Gastroesophageal sphincter (tissue), 4 donors: ENCODE data around the gene ARL17A. TPM values are rescaled to one million over a fixed set of nuclear protein-coding genes. Genes with fewer than 3 reads are reported as not detected.
"Not testable (repeated sequence)": the region's sequence is repeated elsewhere in the genome, so short reads cannot be mapped to it uniquely, and the experiment has no call there.

Source experiments
- ATAC-seq: fragments of 150-250 bp; one replicate; pipeline ENCODE4 v1.9.1; 2016; ENCODE audit warnings: mild to moderate bottlenecking, moderate library complexity
- H3K27ac ChIP-seq, 4 donors: fragments of 200-600 bp; sonication (generic) in 3 of 4; 1 replicate in 3 of 4; 2 replicates in 1 of 4; pipeline ENCODE4 v1.5.1; 2016 to 2019
- H3K27me3 ChIP-seq: fragments of 200-600 bp; sonication (generic); one replicate; pipeline ENCODE4 v1.5.1; 2019
- H3K36me3 ChIP-seq, 2 donors: fragments of 200-600 bp; sonication (generic); one replicate each; pipeline ENCODE4 v1.5.1; 2019; ENCODE audit warnings: control low read depth in 1 of 2
- H3K4me1 ChIP-seq, 3 donors: fragments of 200-600 bp; sonication (generic); 1 replicate in 2 of 3; 2 replicates in 1 of 3; pipeline ENCODE4 v1.5.1; 2016 to 2019; ENCODE audit warnings: control low read depth in 2 of 3
- H3K4me3 ChIP-seq, 2 donors: fragments of 200-600 bp; sonication (generic); one replicate each; pipeline ENCODE4 v1.5.1; 2019; ENCODE audit warnings: mild to moderate bottlenecking in 1 of 2, moderate library complexity in 1 of 2
- H3K9me3 ChIP-seq, 3 donors: fragments of 200-600 bp; sonication (generic); one replicate each; pipeline ENCODE4 v1.5.1; 2017 to 2019; ENCODE audit warnings: control low read depth in 2 of 3
- WGBS, 2 donors: methylation state at CpG; one replicate each; pipeline ENCODE4 v1.1.5; 2018; ENCODE audit warnings: low coverage in 1 of 2; 5-methylcytosine and 5-hydroxymethylcytosine counted together
- total RNA-seq, 4 donors: library from RNA; depleted of rRNA; stranded (reverse); fragments of >200 nt; gene quantifications; one replicate each; pipeline ENCODE4 v1.1.0, GENCODE V29; 2016

Gene ARL17A
- total RNA-seq, 4 donors from 2014 or later, result 5.6 to 15.6 (median 7.1) TPM

GRCh38 chr17:46590157-46591146, 11.0 kb upstream of the ARL17A start, which contains the start of gene NSF:
Gene NSF, plus strand, starts transcription at chr17:46590669. Its CDS starts 107 bp downstream, at chr17:46590776.
- H3K27me3 ChIP-seq, H3K4me3 ChIP-seq, H3K36me3 ChIP-seq, H3K27ac ChIP-seq, H3K9me3 ChIP-seq, H3K4me1 ChIP-seq: not testable (repeated sequence)
- WGBS, 2 donors, result no CpG with 5 or more reads among the region's 95 CpGs
- peak; percentile 97 for ATAC-seq

DNA sequence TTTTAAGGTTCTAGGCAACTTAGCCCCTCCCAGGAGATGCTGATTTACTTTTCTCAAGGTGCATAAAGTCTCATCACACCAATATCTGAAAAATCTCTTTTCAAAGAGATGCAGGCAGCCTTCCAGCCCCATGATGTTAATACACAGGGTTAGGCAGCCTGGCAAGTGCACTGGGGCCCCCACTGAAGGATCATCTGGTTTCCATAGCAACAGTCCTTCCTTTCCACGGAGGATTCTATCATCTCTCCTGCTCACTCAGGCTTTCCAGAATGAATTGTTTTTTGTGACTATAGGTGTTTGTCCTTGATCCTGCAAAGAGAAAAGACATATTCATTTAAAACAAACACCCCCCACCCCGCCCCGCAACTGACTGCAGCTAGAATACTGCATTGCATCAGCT, 6.0 kb upstream of the ARL17A start:
- not testable (repeated sequence) for H3K27me3 ChIP-seq, H3K27ac ChIP-seq, H3K4me3 ChIP-seq, H3K36me3 ChIP-seq, H3K9me3 ChIP-seq, ATAC-seq, H3K4me1 ChIP-seq
- no CpG with 5 or more reads among the region's 3 CpGs for WGBS, 2 donors

- Histone ChIP-seq H3K27ac (peak overlapping the region; percentile 65 to 81 (median 74)), H3K4me3 (peak overlapping the region; percentile 33 to 36)
- no CpG with 5 or more reads among the region's 18 CpGs for WGBS, 2 donors
- not testable (repeated sequence) for H3K4me1 ChIP-seq, H3K27me3 ChIP-seq, ATAC-seq, H3K9me3 ChIP-seq, H3K36me3 ChIP-seq
Observed at GRCh38 chr17:46580082-46580481, 591 bp upstream of the ARL17A start.

- H3K27ac ChIP-seq, ATAC-seq, H3K27me3 ChIP-seq, H3K9me3 ChIP-seq, H3K4me3 ChIP-seq, H3K4me1 ChIP-seq, H3K36me3 ChIP-seq: not testable (repeated sequence)
- WGBS, 2 donors, result no CpG with 5 or more reads among the region's 4 CpGs
Observed at GRCh38 chr17:46571796-46572195, 7.7 kb downstream of the ARL17A start.

DNA sequence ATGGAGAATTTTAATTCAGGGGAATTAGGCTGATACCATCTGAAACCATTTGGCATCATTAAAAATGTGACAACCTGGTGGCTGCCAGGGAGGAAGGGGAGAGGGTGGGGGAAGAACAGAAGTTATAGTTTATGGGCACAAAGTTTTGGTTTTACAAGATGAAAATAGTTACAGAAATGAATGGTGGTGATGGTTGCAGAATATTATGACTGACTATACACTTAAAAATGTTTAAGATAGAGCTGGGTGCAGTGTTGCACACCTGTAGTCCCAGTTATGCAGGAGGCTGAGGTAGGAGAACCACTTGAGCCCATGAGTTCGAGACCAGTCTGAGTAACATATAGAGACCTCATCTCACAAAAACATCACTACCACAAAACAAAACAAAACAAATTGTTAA, 12.5 kb downstream of the ARL17A start:
- not testable (repeated sequence) for H3K4me3 ChIP-seq, H3K36me3 ChIP-seq, H3K4me1 ChIP-seq, H3K27ac ChIP-seq, ATAC-seq, H3K9me3 ChIP-seq, H3K27me3 ChIP-seq
- no CpG with 5 or more reads among the region's 1 CpG for WGBS, 2 donors

DNA sequence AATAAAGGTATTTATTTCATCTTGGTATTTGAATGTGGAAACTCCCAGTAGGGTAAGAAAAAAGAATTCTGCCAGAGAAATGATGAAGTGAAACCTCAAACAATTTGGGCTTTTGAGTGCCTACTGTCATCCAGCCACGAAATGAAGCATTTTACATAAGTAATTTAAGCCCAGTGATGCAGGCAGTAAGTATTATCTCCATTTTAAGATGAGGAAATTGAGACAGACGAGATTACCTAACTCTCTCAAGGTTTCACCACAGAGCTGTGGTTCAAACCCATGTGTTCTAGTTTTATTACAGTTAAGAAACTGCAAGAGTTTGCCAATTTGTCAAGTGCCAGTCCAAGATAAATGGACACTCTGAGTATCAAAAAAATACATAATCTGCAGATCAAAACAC, 13.2 kb downstream of the ARL17A start:
- no CpG with 5 or more reads among the region's 2 CpGs for WGBS, 2 donors
- H3K4me1 ChIP-seq, ATAC-seq, H3K36me3 ChIP-seq, H3K4me3 ChIP-seq, H3K27me3 ChIP-seq, H3K9me3 ChIP-seq, H3K27ac ChIP-seq: not testable (repeated sequence)

DNA sequence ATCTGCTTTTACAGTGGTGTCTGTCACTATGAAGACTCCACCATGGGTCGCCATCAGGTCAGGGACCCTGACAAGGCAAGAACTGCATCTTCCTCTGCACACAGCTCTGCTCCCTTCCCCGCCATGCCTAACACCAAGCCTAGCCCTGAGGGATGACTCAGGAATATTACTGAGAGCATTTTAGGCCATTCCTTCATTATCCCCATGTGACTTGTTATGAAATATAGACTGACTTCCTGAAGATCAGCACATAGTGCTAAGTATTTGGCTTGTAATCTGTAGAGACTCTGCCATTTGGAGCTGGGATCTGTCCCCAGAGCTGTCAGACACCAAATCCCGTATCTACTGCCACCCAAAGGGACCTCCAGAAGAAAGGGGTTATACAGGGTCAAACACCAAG, 19.4 kb downstream of the ARL17A start:
- not testable (repeated sequence) for H3K36me3 ChIP-seq, H3K4me3 ChIP-seq, H3K4me1 ChIP-seq, H3K27ac ChIP-seq, H3K27me3 ChIP-seq, H3K9me3 ChIP-seq
- ATAC-seq, result peak; percentile 73
- no CpG with 5 or more reads among the region's 3 CpGs for WGBS, 2 donors

DNA sequence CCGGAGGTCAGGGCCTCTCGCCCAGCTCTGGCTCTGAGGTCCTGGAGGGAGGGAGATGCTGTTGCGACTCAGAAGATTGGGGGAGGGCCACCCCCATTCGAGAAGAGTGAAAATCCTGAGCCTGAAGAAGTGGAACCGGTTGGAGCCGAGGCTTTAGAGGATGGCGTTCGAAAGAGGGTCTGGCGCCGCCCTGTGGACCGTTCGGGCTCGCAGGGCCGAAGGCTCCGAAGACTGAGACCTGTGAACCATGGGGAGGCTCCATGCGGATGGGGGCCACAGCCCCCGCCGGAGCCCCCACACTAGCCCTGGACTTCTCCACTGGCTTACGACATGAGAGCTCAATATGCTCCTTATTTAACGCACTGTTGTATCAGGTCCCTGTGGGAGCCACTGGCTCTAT, 20.3 kb downstream of the ARL17A start:
- WGBS, 2 donors, result no CpG with 5 or more reads among the region's 20 CpGs
- H3K9me3 ChIP-seq, ATAC-seq, H3K4me1 ChIP-seq, H3K36me3 ChIP-seq, H3K27ac ChIP-seq, H3K27me3 ChIP-seq, H3K4me3 ChIP-seq: not testable (repeated sequence)

DNA sequence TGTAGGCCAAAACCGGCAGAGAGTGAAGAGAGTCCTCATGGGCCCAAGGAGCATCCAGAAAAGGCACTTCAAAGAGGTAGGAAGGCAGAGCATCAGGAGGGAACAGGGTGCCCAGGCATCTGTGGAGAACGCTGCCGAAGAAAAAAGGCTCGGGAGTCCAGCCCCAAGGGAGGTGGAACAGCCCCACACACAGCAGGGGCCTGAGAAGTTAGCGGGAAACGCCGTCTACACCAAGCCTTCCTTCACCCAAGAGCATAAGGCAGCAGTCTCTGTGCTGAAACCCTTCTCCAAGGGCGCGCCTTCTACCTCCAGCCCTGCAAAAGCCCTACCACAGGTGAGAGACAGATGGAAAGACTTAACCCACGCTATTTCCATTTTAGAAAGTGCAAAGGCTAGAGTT, 30.9 kb downstream of the ARL17A start:
- not testable (repeated sequence) for H3K27ac ChIP-seq, H3K9me3 ChIP-seq, H3K27me3 ChIP-seq, H3K4me3 ChIP-seq, H3K4me1 ChIP-seq, ATAC-seq, H3K36me3 ChIP-seq
- 91 to 98% methylated on average over 4 to 6 of the region's 10 CpGs for WGBS, 2 donors

- H3K4me1 ChIP-seq, H3K27me3 ChIP-seq, ATAC-seq, H3K36me3 ChIP-seq, H3K27ac ChIP-seq, H3K9me3 ChIP-seq, H3K4me3 ChIP-seq: not testable (repeated sequence)
- WGBS, 2 donors, result no CpG with 5 or more reads among the region's 22 CpGs
Observed at GRCh38 chr17:46534716-46535115, 44.8 kb downstream of the ARL17A start.

DNA sequence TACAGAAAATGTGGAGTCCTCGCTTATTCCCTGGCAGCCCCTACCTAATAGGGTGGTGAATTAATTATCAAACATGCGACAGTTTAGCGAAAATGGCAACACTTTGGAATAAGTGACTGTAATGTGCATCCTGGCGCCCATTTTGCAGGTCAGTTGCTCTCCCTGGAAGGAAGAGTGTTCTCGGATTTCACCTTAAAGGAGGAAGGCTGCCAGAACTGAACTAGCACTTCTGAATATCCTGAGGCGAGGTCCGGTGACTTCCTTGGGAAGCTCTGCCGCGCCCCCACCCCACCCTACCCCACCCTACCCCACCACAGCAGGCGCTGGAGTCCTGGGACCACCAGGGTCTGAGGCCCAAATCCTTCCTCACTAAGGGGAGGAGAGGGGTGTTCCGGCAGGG, 67.3 kb downstream of the ARL17A start, which contains the start of gene LRRC37A2:
LRRC37A2 (plus strand) TSS at position 301 of the 400 bp plus-strand sequence. CDS start 245 bp downstream, outside the sequence.
- H3K4me3 ChIP-seq, H3K36me3 ChIP-seq: not testable (repeated sequence)
- 100% methylated on average over 2 of the region's 11 CpGs; no CpG with 5 or more reads in 1 of the 2 donors for WGBS, 2 donors

DNA sequence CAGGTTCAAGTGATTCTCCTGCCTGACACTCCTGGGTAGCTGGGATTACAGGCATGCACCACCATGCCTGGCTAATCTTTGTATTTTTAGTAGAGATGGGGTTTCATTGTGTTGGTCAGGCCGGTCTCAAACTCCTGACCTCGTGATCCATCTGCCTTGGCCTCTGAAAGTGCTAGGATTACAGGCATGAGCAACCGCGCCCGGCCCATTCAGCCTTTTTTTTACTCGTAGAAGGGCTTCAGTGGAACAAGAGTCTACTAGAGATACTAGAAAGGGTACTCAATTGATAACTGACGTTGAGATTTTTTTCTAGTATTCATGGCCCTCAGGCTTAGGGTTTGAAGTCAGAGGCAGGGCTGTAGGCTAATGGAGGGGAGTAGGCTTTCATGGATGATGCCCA, 73.6 kb downstream of the ARL17A start:
- 100% methylated on average over 3 of the region's 7 CpGs; no CpG with 5 or more reads in 1 of the 2 donors for WGBS, 2 donors
- ATAC-seq, result not testable (repeated sequence)

More for the DNA sequence above, 67.3 kb downstream of the ARL17A start, which contains the start of gene LRRC37A2:
- H3K4me1 ChIP-seq, ATAC-seq, H3K27me3 ChIP-seq, H3K9me3 ChIP-seq, H3K27ac ChIP-seq: not testable (repeated sequence)

DNA sequence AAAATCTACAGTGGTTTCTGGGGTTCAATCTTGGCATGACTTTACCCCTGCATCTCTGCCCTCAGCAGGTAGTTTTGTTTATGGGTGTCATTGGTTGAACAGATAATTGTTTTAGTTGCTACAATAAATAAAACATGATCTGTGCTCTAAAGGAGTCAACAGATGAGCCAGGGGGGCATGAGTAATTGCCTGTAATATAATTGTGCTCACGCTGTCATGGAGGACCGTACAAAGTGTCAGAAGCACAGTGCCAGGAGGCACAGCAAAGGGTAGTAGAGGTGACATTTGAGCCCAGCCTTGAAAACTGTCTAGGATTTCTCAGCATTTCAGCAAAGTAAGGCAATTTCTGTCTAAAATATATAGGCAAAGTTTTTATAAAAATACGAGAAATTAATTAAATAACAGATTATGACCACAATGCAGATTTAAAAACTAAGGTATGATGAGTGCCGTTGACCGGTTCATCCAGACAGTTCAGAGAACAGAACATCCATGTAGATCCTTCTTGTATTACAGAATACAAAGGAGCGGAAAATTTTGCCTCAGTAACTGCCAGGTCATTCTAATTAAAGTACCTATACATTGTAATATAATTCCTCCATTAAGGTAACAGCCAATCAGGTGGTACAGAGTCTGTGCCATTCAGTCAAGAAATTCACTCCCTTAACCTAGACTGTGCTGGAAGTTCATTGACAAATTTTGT, 79.9 kb downstream of the ARL17A start:
- H3K4me1 ChIP-seq, H3K9me3 ChIP-seq, H3K27me3 ChIP-seq, H3K36me3 ChIP-seq, H3K4me3 ChIP-seq, H3K27ac ChIP-seq, ATAC-seq: not testable (repeated sequence)
- WGBS, 2 donors, result no CpG with 5 or more reads among the region's 6 CpGs

More for the DNA sequence above, 73.6 kb downstream of the ARL17A start:
- not testable (repeated sequence) for H3K9me3 ChIP-seq, H3K4me3 ChIP-seq, H3K4me1 ChIP-seq, H3K27ac ChIP-seq, H3K27me3 ChIP-seq, H3K36me3 ChIP-seq
